PC-3 (cell line): ENCODE measurements around the gene FGD5. TPM values are rescaled to one million over a fixed set of nuclear protein-coding genes. Genes with fewer than 3 reads are reported as not detected.
A peak's percentile ranks its signal among the peaks of the same experiment; 100 is the strongest.

Experiments
- ATAC-seq: fragments of 200-7000 bp; cut with Tn5 transposase; 2 replicates; pipeline ENCODE4 v1.9.1; 2020; ENCODE audit warnings: mild to moderate bottlenecking, moderate library complexity
- BruUV-seq: library from RNA; stranded (reverse); fragments of 400-500 nt; replicated peaks from 2 replicates; lab custom pipeline; 2021; lab: Mats Ljungman, UMichigan
- CTCF ChIA-PET: fragments of 300-600 bp; sonication (Branson Sonifier 250); formaldehyde crosslinking; loops from one replicate; lab custom pipeline; 2022; ENCODE audit warnings: antibody characterized with exemption; lab: Charles Lee
- POLR2A ChIA-PET: fragments of 300-600 bp; sonication (Branson Sonifier 250); formaldehyde crosslinking; loops from one replicate; lab custom pipeline; 2022; ENCODE audit warnings: antibody characterized with exemption; ENCODE audit not compliant: unreplicated experiment; lab: Charles Lee
- DNase-seq: peaks from one replicate; pipeline ENCODE4 v3.0.0-alpha.2; 2015
- H2AFZ ChIP-seq: fragments of 300-600 bp; sonication (generic); 2 replicates; pipeline ENCODE4 v1.6.0; 2016; ENCODE audit warnings: antibody characterized with exemption, low read length
- H3F3A ChIP-seq: fragments of 300-600 bp; sonication (generic); one replicate; pipeline ENCODE4 v1.6.0; 2017; ENCODE audit warnings: antibody characterized with exemption, low read length, control low read depth, mild to moderate bottlenecking; ENCODE audit not compliant: unreplicated experiment
- H3K27ac ChIP-seq: fragments of 300-600 bp; sonication (generic); 2 replicates; pipeline ENCODE4 v1.5.1; 2016; ENCODE audit warnings: mild to moderate bottlenecking, low read length
- H3K27me3 ChIP-seq: fragments of 300-600 bp; sonication (generic); 2 replicates; pipeline ENCODE4 v1.6.1; 2016; ENCODE audit warnings: low read length, mixed read lengths
- H3K36me3 ChIP-seq: fragments of 300-600 bp; sonication (generic); 2 replicates; pipeline ENCODE4 v1.6.1; 2016; ENCODE audit warnings: low read depth, mixed run types, low read length, mixed read lengths
- H3K4me1 ChIP-seq: fragments of 300-600 bp; sonication (generic); 2 replicates; pipeline ENCODE4 v1.5.1; 2016; ENCODE audit warnings: low read length; ENCODE audit not compliant: insufficient read depth
- H3K4me2 ChIP-seq: fragments of 300-600 bp; sonication (generic); 2 replicates; pipeline ENCODE4 v1.6.0; 2016; ENCODE audit warnings: low read length
- H3K4me3 ChIP-seq: fragments of 300-600 bp; sonication (generic); 2 replicates; pipeline ENCODE4 v1.5.1; 2016; ENCODE audit warnings: mild to moderate bottlenecking, low read length, mixed read lengths
- H3K79me2 ChIP-seq: fragments of 300-600 bp; sonication (generic); 2 replicates; pipeline ENCODE4 v1.6.1; 2017; ENCODE audit warnings: low read length, mixed read lengths
- H3K9ac ChIP-seq: fragments of 300-600 bp; sonication (generic); 2 replicates; pipeline ENCODE4 v1.6.0; 2016; ENCODE audit warnings: mild to moderate bottlenecking, low read length
- H3K9me2 ChIP-seq: fragments of 300-600 bp; sonication (generic); replicated peaks from 2 replicates; pipeline ENCODE4 v1.6.1; 2016; ENCODE audit warnings: mixed run types, low read length, mixed read lengths
- H3K9me3 ChIP-seq: fragments of 300-600 bp; sonication (generic); 2 replicates; pipeline ENCODE4 v1.6.1; 2016; ENCODE audit warnings: low read length, mixed read lengths
- H4K20me1 ChIP-seq: fragments of 300-600 bp; sonication (generic); 2 replicates; pipeline ENCODE4 v1.6.1; 2016; ENCODE audit warnings: low read length, mixed read lengths
- EZH2 ChIP-seq: fragments of 300-600 bp; sonication (generic); IDR thresholded peaks from one replicate; pipeline ENCODE4 v1.6.1; 2017; ENCODE audit warnings: antibody characterized with exemption, mild to moderate bottlenecking, low read length; ENCODE audit not compliant: unreplicated experiment
- EZH2phosphoT487 ChIP-seq: fragments of 300-600 bp; sonication (generic); IDR thresholded peaks from 2 replicates; pipeline ENCODE4 v1.6.1; 2018; ENCODE audit warnings: mild to moderate bottlenecking, antibody characterized with exemption, low read length, borderline replicate concordance
- intact Hi-C: fragments of 100-400 bp; cut with micrococcal nuclease; formaldehyde crosslinking; loops from 2 replicates; pipeline ENCODE4 v1.9.0; 2023
- total RNA-seq: library from RNA; depleted of rRNA; stranded (reverse); fragments of >200 nt; gene quantifications from 2 replicates; pipeline ENCODE4 v1.2.3, GENCODE V29; 2014
- TF ChIP-seq, protein P1 (sequence below): fragments of 300-600 bp; sonication (generic); conservative IDR thresholded peaks from 2 replicates; pipeline ENCODE4 v1.5.1; 2017; ENCODE audit warnings: antibody characterized with exemption, low read depth, mild to moderate bottlenecking, low read length

The FGD5 gene
- total RNA-seq, 1 experiment from 2014 or later: not detected

DNA sequence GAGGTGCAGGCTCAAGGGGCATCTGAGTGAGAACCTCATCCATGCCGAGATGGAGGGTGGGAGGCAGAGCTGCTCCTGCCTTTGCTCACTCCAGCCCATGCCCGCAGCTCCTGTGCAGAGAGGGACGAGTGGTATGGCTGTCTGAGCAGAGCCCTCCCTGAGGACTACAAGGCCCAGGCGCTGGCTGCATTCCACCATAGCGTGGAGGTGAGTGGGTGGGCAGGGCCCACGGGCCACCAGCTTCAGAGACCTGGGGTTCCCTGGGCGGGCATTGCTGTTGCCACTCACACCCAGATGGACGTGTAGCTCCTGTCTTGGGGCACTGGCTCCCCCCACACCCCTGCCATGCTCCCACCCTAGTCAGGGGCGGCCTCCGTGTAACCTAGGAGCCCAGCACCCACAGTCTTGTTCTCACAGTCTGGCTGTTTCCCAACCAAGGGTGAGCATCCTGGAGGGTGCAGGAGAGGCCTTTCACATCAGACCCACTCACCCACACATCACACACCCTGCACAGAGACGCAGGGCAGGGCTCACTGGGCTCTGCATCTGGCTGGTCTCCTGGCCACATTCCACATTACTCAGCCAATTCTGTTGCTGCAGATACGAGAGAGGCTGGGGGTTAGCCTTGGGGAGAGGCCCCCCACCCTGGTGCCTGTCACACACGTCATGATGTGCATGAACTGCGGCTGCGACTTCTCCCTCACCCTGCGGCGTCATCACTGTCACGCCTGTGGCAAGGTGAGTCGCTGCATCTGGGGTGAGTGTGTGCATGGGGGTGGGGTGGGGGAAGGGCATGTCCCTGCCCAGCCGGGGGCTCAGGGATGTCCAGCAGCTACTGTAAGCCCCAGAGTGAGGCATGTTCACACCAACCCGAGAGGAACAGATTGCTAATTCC is 103.3 kb downstream of the FGD5 start:
- Histone ChIP-seq H3K27ac (no peak overlapping the region), H3K9ac (no peak overlapping the region), H3K9me3 (no peaks in the 10 kb centered on the region), H3K27me3 (peaks cover 11% of the 10 kb centered on the region), H3K9me2 (no peaks in the 10 kb centered on the region), H3K79me2 (no peaks in the 10 kb centered on the region), H3K4me3 (no peak overlapping the region), H3F3A (no peaks in the 10 kb centered on the region), H4K20me1 (no peaks in the 10 kb centered on the region), H2AFZ (no peak overlapping the region), H3K4me1 (peaks cover 15% of the 10 kb centered on the region), H3K4me2 (no peak overlapping the region), H3K36me3 (no peaks in the 10 kb centered on the region)
- POLR2A ChIA-PET: no interaction called here
- ATAC-seq: no peak
- intact Hi-C loops: loop anchor here (1.0 to 5.0 kb wide), 3 partner anchors 131 to 415 kb away; no protein-coding TSS in a partner anchor
- peak; percentile 37 for DNase-seq
- TF ChIP-seq, protein P1, sequence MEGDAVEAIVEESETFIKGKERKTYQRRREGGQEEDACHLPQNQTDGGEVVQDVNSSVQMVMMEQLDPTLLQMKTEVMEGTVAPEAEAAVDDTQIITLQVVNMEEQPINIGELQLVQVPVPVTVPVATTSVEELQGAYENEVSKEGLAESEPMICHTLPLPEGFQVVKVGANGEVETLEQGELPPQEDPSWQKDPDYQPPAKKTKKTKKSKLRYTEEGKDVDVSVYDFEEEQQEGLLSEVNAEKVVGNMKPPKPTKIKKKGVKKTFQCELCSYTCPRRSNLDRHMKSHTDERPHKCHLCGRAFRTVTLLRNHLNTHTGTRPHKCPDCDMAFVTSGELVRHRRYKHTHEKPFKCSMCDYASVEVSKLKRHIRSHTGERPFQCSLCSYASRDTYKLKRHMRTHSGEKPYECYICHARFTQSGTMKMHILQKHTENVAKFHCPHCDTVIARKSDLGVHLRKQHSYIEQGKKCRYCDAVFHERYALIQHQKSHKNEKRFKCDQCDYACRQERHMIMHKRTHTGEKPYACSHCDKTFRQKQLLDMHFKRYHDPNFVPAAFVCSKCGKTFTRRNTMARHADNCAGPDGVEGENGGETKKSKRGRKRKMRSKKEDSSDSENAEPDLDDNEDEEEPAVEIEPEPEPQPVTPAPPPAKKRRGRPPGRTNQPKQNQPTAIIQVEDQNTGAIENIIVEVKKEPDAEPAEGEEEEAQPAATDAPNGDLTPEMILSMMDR: no peak
- TF ChIP-seq EZH2phosphoT487: no peak
- TF ChIP-seq EZH2: no peak
- BruUV-seq: no TSS peak
- CTCF ChIA-PET: interaction anchor here (0.7 to 1.5 kb wide), 7 partner anchors 61 to 1026 kb away, joined by 3 to 8 read pairs (median 4); no protein-coding TSS in a partner anchor

DNA sequence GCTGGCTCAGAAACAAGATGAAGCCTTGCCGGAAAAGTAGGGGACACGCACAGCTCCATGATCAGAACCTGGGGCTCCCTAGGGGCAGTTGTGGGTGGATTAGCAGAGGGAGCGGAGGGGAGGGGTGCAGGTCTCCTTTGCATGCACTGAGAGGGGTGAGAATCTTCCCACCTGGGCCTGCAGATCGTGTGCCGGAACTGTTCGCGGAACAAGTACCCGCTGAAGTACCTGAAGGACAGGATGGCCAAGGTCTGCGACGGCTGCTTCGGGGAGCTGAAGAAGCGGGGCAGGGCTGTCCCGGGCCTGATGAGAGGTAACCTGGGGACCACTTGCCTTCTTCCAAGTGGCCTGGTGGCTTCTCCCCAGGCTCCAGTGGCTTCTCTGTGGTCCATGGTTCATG is 104.1 kb downstream of the FGD5 start:
- no peaks in the 10 kb centered on the region for H3K9me2 ChIP-seq
- no peak for DNase-seq
- TF ChIP-seq, protein P1: no peak
- TF ChIP-seq EZH2phosphoT487 (no peak), EZH2 (no peak)
- H3K79me2 ChIP-seq: no peaks in the 10 kb centered on the region
- H3K9ac ChIP-seq: no peak overlapping the region
- no peak overlapping the region for H3K4me2 ChIP-seq
- intact Hi-C loops: loop anchor here (5.0 kb wide), 1 partner anchor 416 kb away; no protein-coding TSS in a partner anchor
- no peak for ATAC-seq
- H3K27me3 ChIP-seq: peaks cover 3% of the 10 kb centered on the region
- BruUV-seq: no TSS peak
- H3K4me1 ChIP-seq: peaks cover 15% of the 10 kb centered on the region
- H2AFZ ChIP-seq: no peak overlapping the region
- CTCF ChIA-PET: no interaction called here
- no peaks in the 10 kb centered on the region for H3F3A ChIP-seq
- POLR2A ChIA-PET: no interaction called here
- no peaks in the 10 kb centered on the region for H3K9me3 ChIP-seq
- no peak overlapping the region for H3K27ac ChIP-seq
- H3K4me3 ChIP-seq: no peak overlapping the region
- H4K20me1 ChIP-seq: no peaks in the 10 kb centered on the region
- H3K36me3 ChIP-seq: no peaks in the 10 kb centered on the region

DNA sequence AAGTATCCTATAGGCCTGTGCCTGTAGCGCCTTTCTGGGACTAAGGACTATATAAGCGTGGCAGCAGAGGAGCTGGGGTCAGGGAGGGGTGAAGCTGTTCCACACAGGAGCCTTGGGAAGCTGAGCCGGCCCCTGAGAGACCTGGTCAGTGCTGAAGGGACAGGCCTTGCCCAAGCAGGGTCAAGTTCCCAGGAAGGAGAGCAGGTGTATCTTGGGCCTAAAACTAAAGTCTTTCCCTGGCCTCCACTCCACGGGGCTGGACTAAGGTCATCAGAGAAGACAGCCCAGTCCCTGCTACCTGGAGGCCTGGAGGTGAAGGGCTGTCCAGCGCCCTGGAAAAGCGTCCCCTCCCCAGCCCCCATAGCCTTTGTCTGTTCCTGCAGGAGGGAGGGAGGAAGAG is 104.7 kb downstream of the FGD5 start:
- no peak overlapping the region for H3K4me2 ChIP-seq
- intact Hi-C loops: loop anchor here (5.0 kb wide), 1 partner anchor 416 kb away; no protein-coding TSS in a partner anchor
- no peak overlapping the region for H3K9ac ChIP-seq
- H3K9me2 ChIP-seq: no peaks in the 10 kb centered on the region
- H2AFZ ChIP-seq: no peak overlapping the region
- DNase-seq: no peak
- POLR2A ChIA-PET: no interaction called here
- no peak for ATAC-seq
- H3K27me3 ChIP-seq: no peaks in the 10 kb centered on the region
- H3F3A ChIP-seq: no peaks in the 10 kb centered on the region
- TF ChIP-seq EZH2phosphoT487 (no peak), EZH2 (no peak)
- TF ChIP-seq, protein P1: no peak
- CTCF ChIA-PET: no interaction called here
- H3K4me1 ChIP-seq: peaks cover 15% of the 10 kb centered on the region
- no peak overlapping the region for H3K4me3 ChIP-seq
- no peak overlapping the region for H3K27ac ChIP-seq
- H3K9me3 ChIP-seq: no peaks in the 10 kb centered on the region
- no peaks in the 10 kb centered on the region for H3K36me3 ChIP-seq
- no peaks in the 10 kb centered on the region for H4K20me1 ChIP-seq
- BruUV-seq: no TSS peak
- H3K79me2 ChIP-seq: no peaks in the 10 kb centered on the region
